IMR-90 (cell line): ENCODE measurements around the gene ATP1B3. TPM values are rescaled to one million over a fixed set of nuclear protein-coding genes. Genes with fewer than 3 reads are reported as not detected.

Source experiments
- ATAC-seq: fragments of 200-7000 bp; cut with Tn5 transposase; 2 replicates; pipeline ENCODE4 v1.9.1; 2020; ENCODE audit warnings: low read depth, mild to moderate bottlenecking, moderate library complexity
- BruUV-seq: library from RNA; stranded (reverse); fragments of 400-500 nt; replicated peaks from 2 replicates; lab custom pipeline; 2021; lab: Mats Ljungman, UMichigan
- CTCF ChIA-PET: fragments of 300-600 bp; formaldehyde crosslinking; extraction: SDS; loops from one replicate; lab custom pipeline; 2021; ENCODE audit warnings: antibody characterized with exemption; lab: Yijun Ruan, JAX
- POLR2A ChIA-PET: fragments of 300-600 bp; sonication (Branson Sonifier 250); formaldehyde crosslinking; loops from one replicate; lab custom pipeline; 2022; ENCODE audit warnings: antibody characterized with exemption; ENCODE audit not compliant: unreplicated experiment; lab: Charles Lee
- DNase-seq: peaks from one replicate; pipeline ENCODE4 v3.0.0; 2013
- H2AFZ ChIP-seq: replicated peaks from 2 replicates; pipeline ENCODE3; 2013; ENCODE audit warnings: low read length, mild to moderate bottlenecking; ENCODE audit not compliant: poor library complexity
- H2AK5ac ChIP-seq: 2 replicates; pipeline ENCODE4 v1.6.1; 2013; ENCODE audit warnings: low read depth, low read length, inconsistent platforms
- H2AK9ac ChIP-seq: replicated peaks from 2 replicates; pipeline ENCODE3; 2013; ENCODE audit warnings: mild to moderate bottlenecking, low read depth, low read length, moderate library complexity; ENCODE audit not compliant: poor library complexity
- H2BK120ac ChIP-seq: 2 replicates; pipeline ENCODE4 v1.6.1; 2013; ENCODE audit warnings: low read depth, low read length, inconsistent platforms
- H2BK15ac ChIP-seq: 3 replicates; pipeline ENCODE4 v1.6.1; 2013; ENCODE audit warnings: low read depth, low read length, inconsistent platforms
- H2BK20ac ChIP-seq: 2 replicates; pipeline ENCODE4 v1.6.1; 2013; ENCODE audit warnings: low read depth, mild to moderate bottlenecking, inconsistent platforms, low read length, moderate library complexity
- H2BK5ac ChIP-seq: 2 replicates; pipeline ENCODE4 v1.6.1; 2013; ENCODE audit warnings: mild to moderate bottlenecking, low read depth, low read length, inconsistent platforms; ENCODE audit not compliant: poor library complexity, severe bottlenecking
- H3K14ac ChIP-seq: replicated peaks from 2 replicates; pipeline ENCODE4 v1.6.1; 2013; ENCODE audit warnings: low read depth, low read length, inconsistent platforms
- H3K18ac ChIP-seq: 2 replicates; pipeline ENCODE4 v1.6.1; 2013; ENCODE audit warnings: low read depth, low read length, control low read depth
- H3K23ac ChIP-seq: 2 replicates; pipeline ENCODE4 v1.6.1; 2013; ENCODE audit warnings: low read depth, low read length, inconsistent platforms
- H3K27ac ChIP-seq: 2 replicates; pipeline ENCODE4 v1.5.1; 2013; ENCODE audit warnings: mild to moderate bottlenecking, control low read depth, low read length; ENCODE audit not compliant: insufficient read depth
- H3K27me3 ChIP-seq: 2 replicates; pipeline ENCODE4 v1.6.1; 2013; ENCODE audit warnings: low read length; ENCODE audit not compliant: control insufficient read depth, insufficient read depth
- H3K36me3 ChIP-seq: 2 replicates; pipeline ENCODE4 v1.6.1; 2013; ENCODE audit warnings: low read length, mixed read lengths; ENCODE audit not compliant: control insufficient read depth, insufficient read depth
- H3K4ac ChIP-seq: 2 replicates; pipeline ENCODE4 v1.6.1; 2013; ENCODE audit warnings: low read depth, low read length, inconsistent platforms
- H3K4me1 ChIP-seq: 2 replicates; pipeline ENCODE4 v1.6.1; 2013; ENCODE audit warnings: low read length, mixed read lengths; ENCODE audit not compliant: control insufficient read depth, insufficient read depth
- H3K4me2 ChIP-seq: 2 replicates; pipeline ENCODE4 v1.6.1; 2013; ENCODE audit warnings: low read depth, mild to moderate bottlenecking, control low read depth, low read length, moderate library complexity
- H3K4me3 ChIP-seq: 2 replicates; pipeline ENCODE4 v1.5.1; 2013; ENCODE audit warnings: low read depth, mild to moderate bottlenecking, control low read depth, low read length, moderate library complexity; ENCODE audit not compliant: insufficient read depth
- H3K56ac ChIP-seq: 2 replicates; pipeline ENCODE4 v1.6.1; 2013; ENCODE audit warnings: low read length, inconsistent platforms; ENCODE audit not compliant: insufficient read depth; ENCODE audit errors: extremely low read depth
- H3K79me1 ChIP-seq, 2 experiments: 2 replicates each; pipeline ENCODE4 v1.6.1; 2013; ENCODE audit warnings: low read length in 2 of 2, inconsistent platforms in 1 of 2, low read depth in 1 of 2
- H3K9ac ChIP-seq: 2 replicates; pipeline ENCODE4 v1.6.1; 2013; ENCODE audit warnings: low read depth, low read length, control low read depth
- H3K9me1 ChIP-seq: 2 replicates; pipeline ENCODE4 v1.6.1; 2013; ENCODE audit warnings: low read length, inconsistent platforms; ENCODE audit not compliant: insufficient read depth
- H3K9me3 ChIP-seq: 2 replicates; pipeline ENCODE4 v1.6.1; 2013; ENCODE audit warnings: low read length; ENCODE audit not compliant: control insufficient read depth, insufficient read depth
- H4K20me1 ChIP-seq: 2 replicates; pipeline ENCODE4 v1.6.1; 2013; ENCODE audit warnings: low read length, inconsistent platforms; ENCODE audit not compliant: insufficient read depth
- H4K5ac ChIP-seq: 2 replicates; pipeline ENCODE4 v1.6.1; 2013; ENCODE audit warnings: mild to moderate bottlenecking, low read depth, low read length, control low read depth
- H4K8ac ChIP-seq, 2 experiments: 2 replicates each; pipeline ENCODE4 v1.6.1; 2013; ENCODE audit warnings: low read depth in 2 of 2, low read length in 2 of 2, control low read depth in 1 of 2, inconsistent platforms in 1 of 2
- H4K91ac ChIP-seq: 2 replicates; pipeline ENCODE4 v1.6.1; 2013; ENCODE audit warnings: low read depth, low read length, inconsistent platforms; ENCODE audit not compliant: insufficient read depth
- BHLHE40 ChIP-seq: fragments of 150-350 bp; IDR thresholded peaks from 2 replicates; pipeline ENCODE4 v1.6.1; 2016; ENCODE audit warnings: mild to moderate bottlenecking, low read depth, low read length
- CEBPB ChIP-seq: IDR thresholded peaks from 2 replicates; pipeline ENCODE4 v1.6.1; 2012; ENCODE audit warnings: low read depth, low read length, improper control_type of control experiment
- CHD1 ChIP-seq: IDR thresholded peaks from 2 replicates; pipeline ENCODE4 v1.6.1; 2012; ENCODE audit warnings: low read depth, low read length, improper control_type of control experiment
- CTCF ChIP-seq: conservative IDR thresholded peaks from 2 replicates; pipeline ENCODE4 v1.5.1; 2012; ENCODE audit warnings: mild to moderate bottlenecking, low read depth, low read length, improper control_type of control experiment
- ELK1 ChIP-seq: fragments of 150-350 bp; IDR thresholded peaks from 2 replicates; pipeline ENCODE4 v1.6.1; 2016; ENCODE audit warnings: low read depth, mild to moderate bottlenecking, low read length, moderate library complexity, borderline replicate concordance
- FOS ChIP-seq: fragments of 150-350 bp; IDR thresholded peaks from 2 replicates; pipeline ENCODE4 v1.6.1; 2016; ENCODE audit warnings: low read depth, low read length
- MAFK ChIP-seq: IDR thresholded peaks from 2 replicates; pipeline ENCODE4 v1.6.1; 2012; ENCODE audit warnings: low read depth, low read length, improper control_type of control experiment
- MAZ ChIP-seq: IDR thresholded peaks from 2 replicates; pipeline ENCODE4 v1.6.1; 2012; ENCODE audit warnings: low read depth, mild to moderate bottlenecking, low read length, improper control_type of control experiment, moderate library complexity, borderline replicate concordance
- MXI1 ChIP-seq: IDR thresholded peaks from 2 replicates; pipeline ENCODE4 v1.6.1; 2012; ENCODE audit warnings: low read depth, mild to moderate bottlenecking, low read length, moderate library complexity, borderline replicate concordance
- NFE2L2 ChIP-seq: fragments of 150-350 bp; IDR thresholded peaks from 2 replicates; pipeline ENCODE4 v1.6.1; 2016; ENCODE audit warnings: low read depth, mild to moderate bottlenecking, low read length
- POLR2A ChIP-seq: IDR thresholded peaks from 2 replicates; pipeline ENCODE4 v1.6.1; 2012; ENCODE audit warnings: mild to moderate bottlenecking, low read depth, low read length
- RAD21 ChIP-seq: IDR thresholded peaks from 2 replicates; pipeline ENCODE4 v1.6.1; 2012; ENCODE audit warnings: low read length, improper control_type of control experiment
- RCOR1 ChIP-seq: IDR thresholded peaks from 2 replicates; pipeline ENCODE4 v1.6.1; 2012; ENCODE audit warnings: mild to moderate bottlenecking, low read length, improper control_type of control experiment; ENCODE audit not compliant: insufficient replicate concordance
- RFX5 ChIP-seq: IDR thresholded peaks from 2 replicates; pipeline ENCODE4 v1.8.0; 2012; ENCODE audit warnings: low read depth, mild to moderate bottlenecking, low read length, moderate library complexity
- SMC3 ChIP-seq: fragments of 150-350 bp; IDR thresholded peaks from 2 replicates; pipeline ENCODE4 v1.6.1; 2016; ENCODE audit warnings: low read depth, mild to moderate bottlenecking, antibody characterized with exemption, low read length, moderate library complexity
- USF2 ChIP-seq: fragments of 150-350 bp; IDR thresholded peaks from 2 replicates; pipeline ENCODE4 v1.6.1; 2017; ENCODE audit warnings: mild to moderate bottlenecking, antibody characterized with exemption, low read length, low read depth
- WGBS, 2 experiments: methylation state at CpG; one replicate each; pipeline versions ENCODE4 v1.1.5 to v1.1.7; 2013; ENCODE audit warnings: missing lambda C conversion rate in 2 of 2; ENCODE audit not compliant: insufficient read length in 1 of 2; ENCODE audit errors: extremely low coverage in 2 of 2; 5-methylcytosine and 5-hydroxymethylcytosine counted together
- dilution Hi-C: fragments of 300-500 bp; cut with HindIII; formaldehyde crosslinking; loops from one replicate; pipeline ENCODE4 v1.14.3; 2018; ENCODE audit warnings: low sequenced_read_pairs; ENCODE audit not compliant: unreplicated experiment
- in situ Hi-C: fragments of 300-500 bp; cut with MboI; formaldehyde crosslinking; loops from 3 replicates; pipeline ENCODE4 v1.14.3; 2019; ENCODE audit warnings: low sequenced_read_pairs, inconsistent platforms, mixed read lengths
- intact Hi-C: fragments of 100-400 bp; cut with micrococcal nuclease; formaldehyde crosslinking; loops from 2 replicates; pipeline ENCODE4 v1.10.0; 2022
- polyA plus RNA-seq, 3 experiments: library from polyadenylated mRNA; depleted of rRNA; stranded (reverse); fragments of >200 nt; gene quantifications; 2 replicates each; pipeline ENCODE4 v1.2.3, GENCODE V29; 2012; ENCODE audit warnings: low replicate concordance in 1 of 3
- total RNA-seq: library from RNA; depleted of rRNA; stranded (reverse); fragments of >200 nt; gene quantifications from 2 replicates; pipeline ENCODE4 v1.2.3, GENCODE V29; 2012

The ATP1B3 gene
- total and polyA plus RNA-seq, 2 of the 4 experiments (the other 2 are of a cell fraction) = 64.3 to 126 TPM

- H3K9me3 ChIP-seq = no peaks in the 10 kb centered on the region
- peak overlapping the region; percentile 3; the same call in 1 of the 3 replicates for H2BK15ac ChIP-seq
- no peak overlapping the region for H3K4me3 ChIP-seq
- in situ Hi-C loops = no loop called here
- dilution Hi-C loops = no loop called here
- H3K9me1 ChIP-seq = peaks cover 5% of the 10 kb centered on the region
- peak overlapping the region; percentile 73 for H3K56ac ChIP-seq
- H3K27ac ChIP-seq = peak overlapping the region; percentile 82; the same call in 1 of the 2 replicates
- no peaks in the 10 kb centered on the region; a peak in 1 of 4 replicates for H3K79me1 ChIP-seq
- H3K27me3 ChIP-seq = no peaks in the 10 kb centered on the region
- peak overlapping the region; percentile 95; the same call in 1 of the 2 replicates for H4K5ac ChIP-seq
- no CpG with 5 or more reads among the region's 3 CpGs for WGBS, 2 experiments
- peak overlapping the region; percentile 0; the same call in 1 of the 2 replicates for H2AK5ac ChIP-seq
- peak overlapping the region; percentile 46; the same call in 1 of the 2 replicates for H3K9ac ChIP-seq
- TF ChIP-seq CEBPB (no peak), SMC3 (no peak), USF2 (no peak), POLR2A (no peak), RAD21 (no peak), MAZ (no peak), MAFK (no peak), BHLHE40 (no peak), CHD1 (no peak), CTCF (no peak), RCOR1 (no peak), FOS (no peak), ELK1 (no peak), RFX5 (no peak), NFE2L2 (no peak), MXI1 (no peak)
- H2BK120ac ChIP-seq = peak overlapping the region; percentile 86
- intact Hi-C loops = loop anchor here (5.0 kb wide), 1 partner anchor 37 kb away; no protein-coding TSS in a partner anchor
- H3K4me1 ChIP-seq = peaks cover 12% of the 10 kb centered on the region
- no TSS peak for BruUV-seq
- peak overlapping the region; percentile 19 for H2BK20ac ChIP-seq
- H2AFZ ChIP-seq = peak overlapping the region; percentile 81
- DNase-seq (peak; percentile 52), ATAC-seq (no peak)
- H3K23ac ChIP-seq = peak overlapping the region; percentile 29
- peak overlapping the region; percentile 66; the same call in 1 of the 2 replicates for H3K14ac ChIP-seq
- peak overlapping the region; percentile 34 to 84; a peak in 3 of 4 replicates for H4K8ac ChIP-seq
- H3K4ac ChIP-seq = peak overlapping the region; percentile 71
- peak overlapping the region; percentile 92; the same call in 1 of the 2 replicates for H3K18ac ChIP-seq
- no peak overlapping the region for H2AK9ac ChIP-seq
- H3K4me2 ChIP-seq = peak overlapping the region; percentile 66
- no peaks in the 10 kb centered on the region; the same call in 1 of the 2 replicates for H4K20me1 ChIP-seq
- peak overlapping the region; percentile 72 for H4K91ac ChIP-seq
- CTCF ChIA-PET = interaction anchor here (0.6 kb wide), 1 partner anchor 11 kb away, joined by 3 read pairs; no protein-coding TSS in a partner anchor
- peak overlapping the region; percentile 93 for H2BK5ac ChIP-seq
- no peaks in the 10 kb centered on the region; the same call in none of the 2 replicates for H3K36me3 ChIP-seq
- POLR2A ChIA-PET = no interaction called here
These were observed 84.3 kb downstream of the ATP1B3 start for GRCh38 chr3:141960731-141961130.
